Mesenchymal stem cell (in vitro differentiated cells and primary cell): Measurements from ENCODE around the gene ASXL1.

ENCODE experiments used
- DNase-seq: peaks from one replicate; pipeline ENCODE4 v3.0.0-alpha.2; 2013
- H2AFZ ChIP-seq: one replicate; pipeline ENCODE4 v1.6.1; 2013; ENCODE audit warnings: low read depth, mild to moderate bottlenecking, control low read depth, inconsistent platforms, low read length, moderate library complexity
- H2AK5ac ChIP-seq: 2 replicates; pipeline ENCODE4 v1.6.1; 2013; ENCODE audit warnings: low read length, moderate library complexity, mild to moderate bottlenecking, inconsistent platforms; ENCODE audit not compliant: severe bottlenecking
- H2BK120ac ChIP-seq: one replicate; pipeline ENCODE4 v1.6.1; 2013; ENCODE audit warnings: low read depth, mild to moderate bottlenecking, inconsistent platforms, low read length, moderate library complexity
- H2BK12ac ChIP-seq, 2 experiments: one replicate each; pipeline ENCODE4 v1.6.1; 2013; ENCODE audit warnings: inconsistent platforms in 2 of 2, low read length in 2 of 2, mild to moderate bottlenecking in 2 of 2, moderate library complexity in 2 of 2, control low read depth in 1 of 2
- H2BK15ac ChIP-seq: one replicate; pipeline ENCODE4 v1.6.1; 2013; ENCODE audit warnings: mild to moderate bottlenecking, low read depth, inconsistent platforms; ENCODE audit not compliant: poor library complexity, severe bottlenecking
- H2BK5ac ChIP-seq: 2 replicates; pipeline ENCODE4 v1.6.1; 2013; ENCODE audit warnings: low read depth, mild to moderate bottlenecking, low read length, control low read depth, inconsistent platforms; ENCODE audit not compliant: poor library complexity, severe bottlenecking
- H3K14ac ChIP-seq, 2 experiments: one replicate each; pipeline ENCODE4 v1.6.1; 2013; ENCODE audit warnings: inconsistent platforms in 2 of 2, low read length in 2 of 2, control low read depth in 1 of 2, mild to moderate bottlenecking in 1 of 2, moderate library complexity in 1 of 2
- H3K18ac ChIP-seq, 2 experiments: one replicate each; pipeline ENCODE4 v1.6.1; 2013; ENCODE audit warnings: inconsistent platforms in 2 of 2, low read length in 2 of 2, control low read depth in 1 of 2, low read depth in 1 of 2, mild to moderate bottlenecking in 1 of 2
- H3K23ac ChIP-seq, 2 experiments: one replicate each; pipeline ENCODE4 v1.6.1; 2013; ENCODE audit warnings: inconsistent platforms in 2 of 2, low read length in 2 of 2, mild to moderate bottlenecking in 2 of 2, moderate library complexity in 2 of 2, control low read depth in 1 of 2
- H3K27ac ChIP-seq: 2 replicates; pipeline ENCODE4 v1.5.1; 2013; ENCODE audit warnings: mild to moderate bottlenecking, moderate library complexity, low read length, control low read depth, inconsistent platforms; ENCODE audit not compliant: poor library complexity, severe bottlenecking
- H3K27me3 ChIP-seq, 2 experiments: 2 replicates each; pipeline versions ENCODE4 v1.6.1 to v1.7.0; 2013; ENCODE audit warnings: low read length in 2 of 2, mild to moderate bottlenecking in 2 of 2, moderate library complexity in 2 of 2, control low read depth in 1 of 2, inconsistent platforms in 1 of 2; ENCODE audit not compliant: control insufficient read depth in 1 of 2, insufficient read depth in 1 of 2
- H3K36me3 ChIP-seq, 2 experiments: 2 replicates each; pipeline versions ENCODE4 v1.6.1 to v1.7.0; 2013; ENCODE audit warnings: low read length in 2 of 2, control low read depth in 1 of 2, inconsistent platforms in 1 of 2, low read depth in 1 of 2, mild to moderate bottlenecking in 1 of 2; ENCODE audit not compliant: insufficient read depth in 2 of 2, control insufficient read depth in 1 of 2
- H3K4ac ChIP-seq, 2 experiments: one replicate each; pipeline ENCODE4 v1.6.1; 2013; ENCODE audit warnings: inconsistent platforms in 2 of 2, low read length in 2 of 2, mild to moderate bottlenecking in 2 of 2, moderate library complexity in 2 of 2, control low read depth in 1 of 2, low read depth in 1 of 2
- H3K4me1 ChIP-seq: 2 replicates; pipeline ENCODE4 v1.6.1; 2013; ENCODE audit warnings: low read depth, low read length, control low read depth; ENCODE audit not compliant: control insufficient read depth, insufficient read depth
- H3K4me2 ChIP-seq: 2 replicates; pipeline ENCODE4 v1.6.1; 2013; ENCODE audit warnings: low read length, mild to moderate bottlenecking, inconsistent platforms; ENCODE audit not compliant: poor library complexity, severe bottlenecking
- H3K4me3 ChIP-seq, 2 experiments: 2 replicates each; pipeline versions ENCODE4 v1.5.1 to v1.7.0; 2013; ENCODE audit warnings: low read length in 2 of 2, mild to moderate bottlenecking in 2 of 2, control low read depth in 1 of 2, low read depth in 1 of 2; ENCODE audit not compliant: insufficient read depth in 1 of 2
- H3K79me1 ChIP-seq: replicated peaks from 2 replicates; pipeline ENCODE4 v1.6.1; 2013; ENCODE audit warnings: mild to moderate bottlenecking, control low read depth, low read length, inconsistent platforms; ENCODE audit not compliant: poor library complexity, severe bottlenecking
- H3K9ac ChIP-seq: 2 replicates; pipeline ENCODE4 v1.7.0; 2013; ENCODE audit warnings: mild to moderate bottlenecking, low read length, moderate library complexity
- H3K9me3 ChIP-seq: 2 replicates; pipeline ENCODE4 v1.7.0; 2013; ENCODE audit warnings: mild to moderate bottlenecking, low read length; ENCODE audit not compliant: control insufficient read depth
- H4K8ac ChIP-seq: one replicate; pipeline ENCODE4 v1.6.1; 2013; ENCODE audit warnings: inconsistent platforms, mild to moderate bottlenecking, low read length, moderate library complexity
- H4K91ac ChIP-seq: one replicate; pipeline ENCODE4 v1.6.1; 2013; ENCODE audit warnings: mild to moderate bottlenecking, low read length, inconsistent platforms
- WGBS: methylation state at CpG from one replicate; pipeline ENCODE4 v1.1.7; 2013; ENCODE audit warnings: mixed read lengths; 5-methylcytosine and 5-hydroxymethylcytosine counted together

The ASXL1 gene

DNA sequence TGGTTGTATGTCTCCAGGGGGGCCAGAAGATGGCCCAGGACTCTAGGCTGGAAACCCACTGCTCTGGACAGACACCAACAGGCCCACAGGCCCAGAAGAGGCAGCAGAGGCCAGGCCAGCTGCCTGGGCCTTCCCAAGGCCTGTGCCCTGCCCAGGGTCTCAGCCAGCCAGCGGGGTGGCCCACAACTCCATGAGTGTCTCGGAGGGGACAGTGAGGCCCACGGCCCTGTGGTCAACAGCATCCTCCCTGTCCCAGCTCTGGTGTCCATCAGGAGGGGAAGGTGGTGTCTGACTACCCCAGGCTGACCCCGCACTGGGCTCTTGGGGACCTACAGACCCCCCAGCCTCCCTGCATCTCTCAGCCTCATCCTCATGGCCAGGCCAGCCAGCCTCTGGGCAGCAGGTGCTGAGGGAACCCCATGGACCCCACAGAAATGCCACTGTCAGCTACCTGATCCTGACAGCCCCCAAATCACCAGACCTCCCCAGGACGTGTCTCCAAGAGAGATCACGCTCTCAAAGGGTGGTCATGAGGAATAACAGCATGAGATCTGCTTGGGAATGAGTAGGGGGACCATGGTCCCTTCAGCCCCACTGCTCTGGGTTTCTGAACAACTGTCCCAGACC lies 114.6 kb downstream of the ASXL1 start:
- Histone ChIP-seq H3K36me3 (peaks cover 11 to 64% of the 10 kb centered on the region in 2 experiments), H4K91ac (peak overlapping the region; percentile 86), H4K8ac (peak overlapping the region; percentile 58), H3K18ac (peak overlapping the region; percentile 74 to 99), H3K4me3 (no peak overlapping the region), H2BK120ac (no peak overlapping the region), H3K14ac (peak overlapping the region in 1 of 2 experiments; percentile 36), H2BK12ac (peak overlapping the region in 1 of 2 experiments; percentile 12), H3K23ac (peak overlapping the region in 1 of 2 experiments; percentile 40), H2AK5ac (peak overlapping the region; percentile 72), H3K27ac (peak overlapping the region; percentile 20), H3K79me1 (no peaks in the 10 kb centered on the region), H2BK15ac (peak overlapping the region; percentile 56), H3K4ac (peak overlapping the region; percentile 17 to 96), H3K4me2 (no peak overlapping the region), H3K9me3 (no peaks in the 10 kb centered on the region), H3K9ac (no peak overlapping the region), H2AFZ (no peak overlapping the region), H2BK5ac (no peak overlapping the region), H3K4me1 (peaks cover 84% of the 10 kb centered on the region), H3K27me3 (no peaks in the 10 kb centered on the region)
- 96% methylated on average over 6 of the region's 6 CpGs for WGBS
- no peak for DNase-seq

DNA sequence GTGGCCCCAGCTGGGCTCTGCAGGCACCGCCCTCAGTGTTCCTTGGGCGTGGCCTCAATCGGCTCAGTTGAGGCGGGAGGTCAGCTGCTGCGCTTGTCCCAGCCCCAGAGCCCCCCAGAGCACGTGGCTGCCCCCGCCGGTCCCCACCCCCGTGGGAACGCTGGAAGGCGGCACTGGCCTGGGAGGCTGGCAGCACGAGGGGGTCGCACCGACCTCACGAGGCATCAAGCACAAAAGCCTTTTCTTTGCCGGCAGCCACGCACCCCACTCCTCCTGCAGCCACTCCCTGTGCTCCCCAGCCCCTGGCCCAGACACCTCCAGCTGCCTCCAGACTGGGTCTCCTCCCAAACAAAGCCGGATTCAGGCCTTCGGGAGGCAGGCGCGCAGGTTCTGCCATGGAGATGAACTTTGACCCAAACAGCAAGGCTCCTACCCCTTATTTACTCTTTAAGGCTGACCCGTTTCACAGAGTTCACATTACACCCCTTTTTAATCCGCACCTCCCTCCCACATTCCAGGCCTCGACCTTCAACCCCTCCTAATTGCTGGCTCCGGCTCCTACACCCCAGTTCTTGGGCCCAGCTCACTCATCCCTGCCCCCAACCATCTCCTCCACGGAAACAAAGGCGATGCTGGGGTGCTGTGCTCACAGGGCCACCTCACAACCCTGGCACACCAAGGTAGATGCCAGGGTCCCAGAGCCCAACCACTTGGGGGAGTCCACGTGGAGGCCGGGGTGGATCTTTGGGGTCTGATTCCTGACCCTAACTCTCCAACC lies 115.3 kb downstream of the ASXL1 start:
- H3K9me3 ChIP-seq: no peaks in the 10 kb centered on the region
- H3K4me3 ChIP-seq: peak overlapping the region in 1 of 2 experiments; percentile 80
- H2BK12ac ChIP-seq: peak overlapping the region; percentile 88 to 95
- H3K4me2 ChIP-seq: peak overlapping the region; percentile 74
- peak overlapping the region; percentile 97 for H3K27ac ChIP-seq
- H3K27me3 ChIP-seq: no peaks in the 10 kb centered on the region
- H2BK120ac ChIP-seq: peak overlapping the region; percentile 90
- peak overlapping the region; percentile 74 to 99 for H3K18ac ChIP-seq
- H3K4me1 ChIP-seq: peaks cover 82% of the 10 kb centered on the region
- peak overlapping the region; percentile 72 for H2AK5ac ChIP-seq
- peak overlapping the region in 1 of 2 experiments; percentile 62 for H3K23ac ChIP-seq
- H3K14ac ChIP-seq: peak overlapping the region in 1 of 2 experiments; percentile 98
- peak overlapping the region; percentile 85 for H4K91ac ChIP-seq
- DNase-seq: no peak
- peak overlapping the region; percentile 80 for H4K8ac ChIP-seq
- 87% methylated on average over 29 of the region's 29 CpGs for WGBS
- peak overlapping the region; percentile 82 to 96 for H3K4ac ChIP-seq
- no peak overlapping the region for H2AFZ ChIP-seq
- peak overlapping the region; percentile 86 for H3K9ac ChIP-seq
- peak overlapping the region; percentile 95 for H2BK15ac ChIP-seq
- no peaks in the 10 kb centered on the region for H3K79me1 ChIP-seq
- H3K36me3 ChIP-seq: peaks cover 11 to 56% of the 10 kb centered on the region in 2 experiments
- peak overlapping the region; percentile 5 for H2BK5ac ChIP-seq

DNA sequence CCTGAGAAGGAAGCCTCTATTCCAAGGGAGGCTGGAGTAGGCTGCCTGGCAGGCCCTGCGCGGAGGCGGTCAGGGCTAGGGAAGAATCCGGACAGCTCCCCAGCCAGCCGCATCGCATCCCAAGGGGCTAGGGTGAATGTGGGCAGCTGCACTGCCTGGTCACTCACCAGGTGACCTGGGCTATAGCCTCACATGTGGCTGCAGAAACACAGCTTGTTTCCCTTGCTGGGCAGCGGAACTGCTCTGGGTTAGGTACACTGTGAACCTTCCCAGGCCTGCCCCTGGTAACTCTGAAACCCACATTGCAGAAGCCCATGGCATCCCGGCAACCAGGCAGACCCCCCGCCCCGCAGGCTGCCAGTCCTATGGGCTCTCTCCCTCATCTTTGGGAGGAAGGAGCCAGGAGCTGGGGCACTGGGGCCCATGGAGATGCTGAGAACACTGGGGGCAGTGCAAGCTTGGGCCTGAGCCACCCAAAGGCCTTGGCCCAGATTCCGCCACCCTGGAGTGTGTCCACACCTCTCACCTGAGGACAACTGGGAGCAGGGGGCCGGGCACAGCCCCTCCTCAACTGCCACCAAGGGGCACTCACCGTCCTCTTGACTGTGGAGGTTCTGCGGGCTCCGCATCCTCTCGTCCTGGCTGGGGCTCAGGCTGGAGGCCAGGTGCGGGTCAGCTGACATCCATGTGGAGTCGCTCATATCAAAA lies 116.0 kb downstream of the ASXL1 start:
- WGBS: 87% methylated on average over 18 of the region's 18 CpGs

More for the DNA sequence above, 116.0 kb downstream of the ASXL1 start:
- Histone ChIP-seq H3K4me1 (peaks cover 85% of the 10 kb centered on the region), H3K4ac (peak overlapping the region; percentile 82 to 96), H2BK5ac (peak overlapping the region; percentile 78), H2AFZ (no peak overlapping the region), H3K36me3 (peaks cover 11 to 52% of the 10 kb centered on the region in 2 experiments), H2AK5ac (peak overlapping the region; percentile 90), H2BK15ac (peak overlapping the region; percentile 95), H3K79me1 (no peaks in the 10 kb centered on the region), H3K27me3 (no peaks in the 10 kb centered on the region), H3K27ac (peak overlapping the region; percentile 97), H3K23ac (peak overlapping the region in 1 of 2 experiments; percentile 70), H3K4me3 (peak overlapping the region in 1 of 2 experiments; percentile 80), H3K18ac (peak overlapping the region; percentile 74 to 99), H3K14ac (peak overlapping the region in 1 of 2 experiments; percentile 98), H2BK12ac (peak overlapping the region; percentile 88 to 95), H3K9me3 (no peaks in the 10 kb centered on the region), H2BK120ac (peak overlapping the region; percentile 90), H4K91ac (peak overlapping the region; percentile 85), H4K8ac (peak overlapping the region; percentile 80), H3K9ac (peak overlapping the region; percentile 86), H3K4me2 (peak overlapping the region; percentile 74)
- DNase-seq: no peak
